ENCODE measurements around the gene TYW1B.

- TF ChIP-seq CTCF (IDR thresholded peaks at IDR 0.05) (no peak), POLR2A (IDR thresholded peaks at IDR 0.05; ENCODE audit: low read depth) (no peak), EP300 (IDR thresholded peaks at IDR 0.05) (no peak)
Measured at GRCh38 chr7:72539702-72540101, 288.3 kb downstream of the TYW1B start.
